SK-N-SH (cell line): Measurements from ENCODE around the gene EFTUD2.

ENCODE experiments used
- CHD2 ChIP-seq: fragments of 150-350 bp; IDR thresholded peaks from 2 replicates; pipeline ENCODE4 v1.6.1; 2018; ENCODE audit warnings: low read length; ENCODE audit not compliant: partially characterized antibody
- EZH2phosphoT487 ChIP-seq: fragments of 200-600 bp; sonication (generic); IDR thresholded peaks from 2 replicates; pipeline ENCODE4 v1.6.1; 2017; ENCODE audit warnings: low read depth, mixed run types, mild to moderate bottlenecking, antibody characterized with exemption, moderate library complexity, borderline replicate concordance
- GATA2 ChIP-seq: sonication (generic); formaldehyde crosslinking; IDR thresholded peaks from 2 replicates; pipeline ENCODE4 v1.5.0; 2020; ENCODE audit warnings: mild to moderate bottlenecking, missing genetic modification reagents
- MEF2A ChIP-seq: IDR thresholded peaks from 2 replicates; pipeline ENCODE4 v1.4.0; 2012; ENCODE audit warnings: low read depth, borderline replicate concordance
- NRF1 ChIP-seq: IDR thresholded peaks from 2 replicates; pipeline ENCODE4 v1.6.1; 2012; ENCODE audit warnings: low read depth, mild to moderate bottlenecking, low read length
- POLR2AphosphoS5 ChIP-seq: IDR thresholded peaks from 2 replicates; pipeline ENCODE4 v1.6.1; 2012; ENCODE audit warnings: low read depth, low read length
- REST ChIP-seq: IDR thresholded peaks from 2 replicates; pipeline ENCODE4 v1.6.1; 2012; ENCODE audit warnings: mild to moderate bottlenecking, low read depth, low read length, moderate library complexity
- RXRA ChIP-seq: IDR thresholded peaks from 2 replicates; pipeline ENCODE4 v1.4.0; 2012; ENCODE audit warnings: low read depth, mild to moderate bottlenecking, borderline replicate concordance
- SIN3A ChIP-seq: IDR thresholded peaks from 2 replicates; pipeline ENCODE4 v1.6.1; 2012; ENCODE audit warnings: low read depth, mild to moderate bottlenecking, low read length, moderate library complexity, borderline replicate concordance
- TAF1 ChIP-seq: IDR thresholded peaks from 2 replicates; pipeline ENCODE4 v1.6.1; 2012; ENCODE audit warnings: low read depth, mild to moderate bottlenecking, low read length, moderate library complexity, borderline replicate concordance
- YY1 ChIP-seq: IDR thresholded peaks from 2 replicates; pipeline ENCODE4 v1.4.0; 2012; ENCODE audit warnings: low read depth, mild to moderate bottlenecking
- ZBTB33 ChIP-seq: IDR thresholded peaks from 2 replicates; pipeline ENCODE4 v1.4.0; 2012; ENCODE audit warnings: low read depth, borderline replicate concordance
- TF ChIP-seq, protein P1 (sequence below): fragments of 200-600 bp; sonication (generic); IDR thresholded peaks from 2 replicates; pipeline ENCODE4 v1.6.1; 2017; ENCODE audit warnings: antibody characterized with exemption, mild to moderate bottlenecking, moderate library complexity

GRCh38 chr17:44928950-44929720, 29.9 kb upstream of the EFTUD2 start:
- TF ChIP-seq, protein P1, sequence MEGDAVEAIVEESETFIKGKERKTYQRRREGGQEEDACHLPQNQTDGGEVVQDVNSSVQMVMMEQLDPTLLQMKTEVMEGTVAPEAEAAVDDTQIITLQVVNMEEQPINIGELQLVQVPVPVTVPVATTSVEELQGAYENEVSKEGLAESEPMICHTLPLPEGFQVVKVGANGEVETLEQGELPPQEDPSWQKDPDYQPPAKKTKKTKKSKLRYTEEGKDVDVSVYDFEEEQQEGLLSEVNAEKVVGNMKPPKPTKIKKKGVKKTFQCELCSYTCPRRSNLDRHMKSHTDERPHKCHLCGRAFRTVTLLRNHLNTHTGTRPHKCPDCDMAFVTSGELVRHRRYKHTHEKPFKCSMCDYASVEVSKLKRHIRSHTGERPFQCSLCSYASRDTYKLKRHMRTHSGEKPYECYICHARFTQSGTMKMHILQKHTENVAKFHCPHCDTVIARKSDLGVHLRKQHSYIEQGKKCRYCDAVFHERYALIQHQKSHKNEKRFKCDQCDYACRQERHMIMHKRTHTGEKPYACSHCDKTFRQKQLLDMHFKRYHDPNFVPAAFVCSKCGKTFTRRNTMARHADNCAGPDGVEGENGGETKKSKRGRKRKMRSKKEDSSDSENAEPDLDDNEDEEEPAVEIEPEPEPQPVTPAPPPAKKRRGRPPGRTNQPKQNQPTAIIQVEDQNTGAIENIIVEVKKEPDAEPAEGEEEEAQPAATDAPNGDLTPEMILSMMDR: no peak
- no peak for TF ChIP-seq ZBTB33
- no peak for TF ChIP-seq TAF1
- TF ChIP-seq CHD2: no peak
- TF ChIP-seq YY1: no peak
- TF ChIP-seq SIN3A: no peak
- TF ChIP-seq GATA2 (CRISPR knock-in tag): no peak
- TF ChIP-seq MEF2A: no peak
- no peak for TF ChIP-seq EZH2phosphoT487
- no peak for TF ChIP-seq POLR2AphosphoS5
- no peak for TF ChIP-seq REST
- no peak for TF ChIP-seq RXRA
- no peak for TF ChIP-seq NRF1
